ENCODE measurements around the gene MICU1.
A peak's percentile ranks its signal among the peaks of the same experiment; 100 is the strongest.
"Not testable (repeated sequence)": the region's sequence is repeated elsewhere in the genome, so short reads cannot be mapped to it uniquely, and the experiment has no call there.

The MICU1 gene

DNA sequence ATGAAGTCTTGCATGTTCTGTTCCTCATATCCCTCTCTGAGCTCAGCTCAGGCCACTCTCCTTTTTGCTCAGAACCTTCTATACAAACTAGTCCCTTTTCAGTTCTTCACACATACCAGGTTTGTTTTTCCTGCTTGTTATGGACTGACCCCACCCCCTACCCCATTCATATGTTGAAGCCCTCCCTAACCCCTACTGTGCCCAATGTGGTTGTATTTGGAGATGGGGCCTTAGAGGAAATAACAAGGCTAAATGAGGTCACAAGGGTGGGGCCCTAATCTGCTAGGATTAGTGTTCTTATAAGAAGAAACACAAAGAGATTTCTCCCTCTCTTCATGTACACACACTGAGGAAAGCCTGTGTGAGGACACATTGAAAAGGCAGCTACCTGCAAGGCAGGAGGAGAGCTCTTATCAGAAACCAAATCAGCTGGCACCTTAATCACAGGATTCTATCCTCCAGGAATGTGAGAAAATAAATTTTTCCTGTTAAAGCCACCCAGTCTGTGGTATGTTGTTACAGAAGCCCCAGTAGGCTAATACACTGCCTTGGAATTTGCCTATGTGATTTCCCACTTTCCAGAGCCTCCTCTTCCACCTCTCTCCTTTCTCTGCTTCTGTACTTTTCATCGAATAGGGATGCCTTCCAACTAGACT, 203.9 kb downstream of the MICU1 start:
- DNase-seq: no peak
- intact Hi-C loops (cut with DNase I): no loop called here

DNA sequence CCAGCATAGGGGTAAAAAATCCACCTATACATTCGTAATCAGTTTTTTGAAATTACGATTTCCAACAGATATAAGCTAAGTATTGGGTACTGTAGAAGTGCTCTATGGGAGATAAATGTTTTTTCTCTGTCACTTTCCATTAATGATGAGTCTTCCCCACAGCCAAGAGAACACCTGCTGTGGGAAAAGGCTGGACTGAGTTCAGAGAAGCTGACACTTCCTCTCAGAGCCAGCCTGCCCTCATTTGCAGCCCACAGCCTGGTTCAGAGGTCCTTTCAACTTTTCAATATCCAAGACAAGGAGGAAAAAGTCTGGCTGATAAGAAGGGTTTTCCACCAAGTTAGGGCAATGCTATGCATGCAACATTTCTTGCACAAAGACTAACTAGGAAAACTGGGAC, 206.6 kb downstream of the MICU1 start:
- no peak for DNase-seq
- intact Hi-C loops (cut with DNase I): no loop called here

GRCh38 chr10:72418679-72419078, 207.2 kb downstream of the MICU1 start:
- DNase-seq: no peak
- intact Hi-C loops (cut with DNase I): no loop called here

DNA sequence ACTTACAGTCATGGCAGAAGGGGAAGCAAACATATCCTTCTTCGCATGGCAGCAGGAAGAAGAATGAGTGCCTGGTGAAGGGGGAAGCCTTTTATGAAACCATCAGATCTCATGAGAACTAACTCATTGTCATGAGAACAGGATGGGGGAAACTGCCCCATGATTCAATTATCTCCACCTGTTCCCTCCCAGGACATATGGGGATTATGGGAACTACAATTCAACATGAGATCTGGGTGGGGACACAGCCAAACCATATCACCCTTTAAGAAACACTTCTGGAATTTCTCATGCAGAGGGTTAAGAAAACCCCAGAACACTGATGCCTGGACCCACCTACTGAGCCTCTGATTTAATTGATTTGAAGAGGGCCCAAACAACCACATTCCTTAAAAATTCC, 207.9 kb downstream of the MICU1 start:
- no peak for DNase-seq
- intact Hi-C loops (cut with DNase I): no loop called here

DNA sequence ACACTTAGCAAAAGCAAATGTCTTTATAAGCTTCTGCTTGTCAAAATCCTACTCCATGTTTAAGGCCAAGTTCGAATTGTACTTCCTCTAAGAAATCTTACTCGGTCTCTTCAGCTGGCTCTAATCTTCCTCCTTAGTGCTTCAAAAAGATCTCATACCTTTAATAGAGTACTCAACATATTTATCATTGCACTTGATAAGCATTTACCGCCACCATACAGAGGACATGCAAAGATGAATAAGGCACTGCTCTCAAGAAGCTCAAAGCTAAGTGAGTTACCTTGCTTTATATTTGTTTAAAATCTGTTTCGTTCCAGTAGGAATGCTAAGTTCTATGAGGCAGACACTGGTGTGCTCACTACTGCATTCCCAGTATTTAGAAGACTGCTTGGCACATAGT, 209.2 kb downstream of the MICU1 start:
- intact Hi-C loops (cut with DNase I): no loop called here
- no peak for DNase-seq

GRCh38 chr10:72414642-72415041, 211.2 kb downstream of the MICU1 start:
- intact Hi-C loops (cut with DNase I): no loop called here
- no peak for DNase-seq

- no peak for DNase-seq
- intact Hi-C loops (cut with DNase I): no loop called here
Observed at GRCh38 chr10:72409167-72409566, 216.7 kb downstream of the MICU1 start.

GRCh38 chr10:72407927-72408600, 217.8 kb downstream of the MICU1 start:
- DNase-seq: peak in 28 of 42 donors; percentile 10 to 67 (median 34)

DNA sequence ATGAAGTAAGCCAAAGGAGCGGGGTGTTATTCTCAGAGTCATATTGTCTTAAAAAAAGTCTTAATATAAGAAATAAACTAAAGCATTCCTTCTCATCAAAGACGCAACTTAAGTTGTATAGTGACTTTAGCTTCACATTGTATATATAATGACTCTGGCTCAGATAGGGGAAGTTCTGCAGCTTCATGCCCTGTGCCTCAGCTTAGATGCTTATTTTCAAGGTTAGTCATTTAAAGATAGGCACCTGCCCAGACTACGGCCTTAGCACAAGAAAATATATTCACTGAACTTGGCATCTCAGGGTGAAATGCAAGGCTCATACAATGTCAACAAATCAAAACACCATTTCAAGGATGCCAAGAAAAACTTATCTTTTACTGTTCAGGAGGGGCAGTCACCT, 218.4 kb downstream of the MICU1 start:
- intact Hi-C loops (cut with DNase I): no loop called here
- DNase-seq: no peak

More at GRCh38 chr10:72407927-72408600, 217.8 kb downstream of the MICU1 start:
- intact Hi-C loops (cut with DNase I): no loop called here

GRCh38 chr10:72395581-72395980, 230.3 kb downstream of the MICU1 start:
- intact Hi-C loops (cut with DNase I); DNase-seq: not testable (repeated sequence)

- intact Hi-C loops (cut with DNase I): no loop called here
Observed at GRCh38 chr10:72392571-72392970, 233.3 kb downstream of the MICU1 start.

GRCh38 chr10:72390764-72391163, 235.1 kb downstream of the MICU1 start:
- DNase-seq: no peak
- intact Hi-C loops (cut with DNase I): no loop called here

More at GRCh38 chr10:72392571-72392970, 233.3 kb downstream of the MICU1 start:
- no peak for DNase-seq

DNA sequence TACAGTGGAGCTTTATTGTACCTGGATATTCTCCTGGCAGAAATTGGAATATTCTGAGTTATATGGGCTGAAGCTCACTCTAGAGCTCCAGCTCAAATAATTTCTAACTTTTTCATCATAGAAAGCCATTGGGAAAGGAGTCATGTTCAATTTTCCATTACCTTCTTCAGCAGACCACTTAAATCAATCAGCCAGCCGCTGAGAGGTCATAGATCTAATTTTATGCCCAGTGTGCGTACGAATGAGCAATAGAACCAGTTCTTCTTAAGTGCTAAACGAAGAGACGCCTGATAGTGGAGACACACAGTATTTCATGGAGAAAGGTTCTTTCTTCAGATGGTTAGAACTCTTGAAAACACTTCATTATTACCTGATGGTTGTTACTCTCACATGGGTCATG, 236.2 kb downstream of the MICU1 start:
- intact Hi-C loops (cut with DNase I): no loop called here
- no peak for DNase-seq

- DNase-seq: no peak
- intact Hi-C loops (cut with DNase I): no loop called here
Observed at GRCh38 chr10:72389014-72389413, 236.9 kb downstream of the MICU1 start.

GRCh38 chr10:72388062-72388461, 237.8 kb downstream of the MICU1 start:
- no peak for DNase-seq

GRCh38 chr10:72386916-72387586, 238.8 kb downstream of the MICU1 start:
- intact Hi-C loops (cut with DNase I): no loop called here
- DNase-seq: no peak

More at GRCh38 chr10:72388062-72388461, 237.8 kb downstream of the MICU1 start:
- intact Hi-C loops (cut with DNase I): no loop called here

DNA sequence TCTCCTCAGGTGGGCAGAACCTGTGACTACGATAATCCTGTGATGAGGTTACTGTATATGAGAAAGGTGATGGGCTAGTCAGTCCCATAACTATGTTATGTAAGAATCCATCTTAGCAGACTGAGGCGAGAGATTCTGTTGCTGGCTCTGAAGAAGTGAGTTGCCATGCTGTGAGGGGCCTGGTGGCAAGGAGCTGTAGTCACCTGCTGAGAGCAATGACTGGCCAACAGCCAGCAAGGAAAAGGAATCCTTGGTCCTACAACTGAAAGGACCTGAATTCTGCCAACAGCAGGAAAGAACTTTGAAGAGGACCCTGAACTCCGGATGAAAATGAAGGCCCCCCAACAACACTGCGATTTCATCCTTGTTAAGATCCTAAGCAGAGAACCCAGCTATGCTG, 240.2 kb downstream of the MICU1 start:
- intact Hi-C loops (cut with DNase I): no loop called here
- DNase-seq: no peak

DNA sequence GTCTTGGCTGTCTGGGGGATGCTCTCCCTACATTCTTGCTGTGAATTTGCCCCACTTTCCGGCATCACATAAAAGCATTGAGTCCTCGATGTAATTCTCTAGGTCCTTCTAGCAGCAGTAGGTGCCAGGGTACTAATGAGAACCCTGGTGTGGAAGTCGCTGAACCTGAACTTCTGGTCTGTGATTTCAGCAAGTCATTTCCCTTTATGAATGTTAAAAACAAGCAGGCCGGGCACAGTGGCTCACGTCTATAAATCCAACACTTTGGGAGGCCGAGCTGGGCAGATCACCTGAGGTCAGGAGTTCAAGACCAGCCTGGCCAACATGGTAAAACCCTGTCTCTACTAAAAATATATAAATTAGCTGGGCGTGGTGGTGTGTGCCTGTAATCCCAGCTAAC, 240.9 kb downstream of the MICU1 start:
- intact Hi-C loops (cut with DNase I): not testable (repeated sequence)

DNA sequence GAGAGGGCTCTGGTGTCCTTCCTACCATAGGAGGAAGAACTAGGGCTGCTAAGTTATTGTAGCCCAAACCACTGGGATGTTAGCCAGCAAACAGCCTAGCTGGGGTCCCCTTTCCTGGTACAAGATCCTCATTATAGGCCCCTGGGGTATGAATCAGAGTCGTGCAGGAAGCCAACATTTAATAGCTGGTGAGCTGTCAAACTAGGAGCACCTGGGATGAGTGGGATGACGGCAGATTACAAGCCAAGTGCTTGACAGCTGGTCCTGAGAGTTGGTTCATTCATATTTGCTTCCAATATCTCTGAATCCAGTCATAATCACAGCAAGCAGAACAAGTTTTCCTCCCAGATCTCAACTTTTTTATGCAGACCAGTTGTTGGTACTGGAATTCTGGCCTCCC, 246.1 kb downstream of the MICU1 start:
- no peak for DNase-seq
- intact Hi-C loops (cut with DNase I): loop anchor here (5.0 to 10.0 kb wide), 2 partner anchors 188 to 315 kb away; partner anchors contain the start of gene MCU

More for the DNA sequence above, 240.9 kb downstream of the MICU1 start:
- DNase-seq: peak in 1 of 42 donors; percentile 11

DNA sequence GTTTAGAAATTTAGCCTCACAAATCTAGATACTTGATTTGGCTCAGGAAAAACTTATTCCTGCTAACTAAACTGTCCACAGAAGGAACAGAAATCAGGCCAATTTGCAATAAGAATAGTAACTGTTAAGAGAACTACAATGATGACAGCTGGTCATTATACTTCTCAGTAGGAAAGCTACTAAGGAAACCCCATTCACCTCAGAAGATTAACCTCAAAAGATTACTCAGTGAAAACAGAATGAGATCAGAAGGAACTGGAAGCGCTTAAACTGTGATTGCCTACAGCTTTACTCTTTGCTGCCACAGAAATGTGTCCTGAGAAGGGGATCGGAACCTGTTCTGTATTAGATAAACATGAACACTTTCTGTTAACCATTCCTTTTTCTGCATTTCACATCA, 246.8 kb downstream of the MICU1 start:
- intact Hi-C loops (cut with DNase I): loop anchor here (5.0 to 10.0 kb wide), 2 partner anchors 188 to 316 kb away; partner anchors contain the start of gene MCU
- no peak for DNase-seq

Data from head of caudate nucleus (tissue), 42 donors.